K562 (cell line): ENCODE data around the gene GNB5. TPM values are rescaled to one million over a fixed set of nuclear protein-coding genes. Genes with fewer than 3 reads are reported as not detected.

Experiments
- ATAC-seq: fragments of 200-7000 bp; cut with Tn5 transposase; 3 replicates; pipeline ENCODE4 v1.9.1; 2020; ENCODE audit warnings: moderate library complexity
- BruUV-seq: library from RNA; stranded (reverse); fragments of 400-500 nt; replicated peaks from 2 replicates; lab custom pipeline; 2021; lab: Mats Ljungman, UMichigan
- CTCF ChIA-PET: fragments of 300-600 bp; formaldehyde crosslinking; extraction: SDS; loops from one replicate; lab custom pipeline; 2021; ENCODE audit warnings: low intra/inter-chr PET ratio; lab: Yijun Ruan, JAX
- POLR2A ChIA-PET: fragments of 300-600, 350-650 bp; sonication (Branson Sonifier 250); formaldehyde crosslinking; extraction: SDS; loops from one replicate; lab custom pipeline; 2021; ENCODE audit warnings: antibody characterized with exemption, inconsistent platforms; lab: Yijun Ruan, JAX
- DNase-seq, 4 experiments: peaks; one replicate each; pipeline versions ENCODE4 v3.0.0 to v3.0.0-alpha.2; 2011 to 2018; ENCODE audit warnings: low spot score in 3 of 4, mixed read lengths in 3 of 4; ENCODE audit errors: extremely low read depth in 1 of 4
- FAIRE-seq: peaks from 2 replicates; lab custom pipeline; 2011; peaks lifted over from hg19 to GRCh38; lab: Jason Lieb, UNC
- H2AFZ ChIP-seq: 2 replicates; pipeline ENCODE4 v1.6.0; 2011; ENCODE audit warnings: low read depth, low read length, control low read depth, inconsistent platforms
- H3K27ac ChIP-seq: fragments of 200-600 bp; 3 replicates; pipeline ENCODE4 v1.8.0; 2011; ENCODE audit warnings: low read depth, mild to moderate bottlenecking, control low read depth, inconsistent platforms, low read length, moderate library complexity, mixed read lengths; ENCODE audit errors: extremely low read depth
- H3K27me3 ChIP-seq, 2 experiments: fragments of 300-600 bp in 1 of 2; 2 replicates in 1 of 2; 3 replicates in 1 of 2; pipeline versions ENCODE4 v1.6.0 to v1.8.0; 2011; ENCODE audit warnings: inconsistent platforms in 2 of 2, low read length in 2 of 2, mild to moderate bottlenecking in 1 of 2, mixed read lengths in 1 of 2, moderate library complexity in 1 of 2; ENCODE audit not compliant: control insufficient read depth in 2 of 2, insufficient read depth in 2 of 2
- H3K36me3 ChIP-seq: fragments of 300-600 bp; 3 replicates; pipeline ENCODE4 v1.8.0; 2011; ENCODE audit warnings: mild to moderate bottlenecking, low read length, inconsistent platforms; ENCODE audit not compliant: control insufficient read depth, insufficient read depth
- H3K4me1 ChIP-seq, 2 experiments: fragments of 200-600 bp in 1 of 2; replicated peaks in 1 of 2; 2 replicates in 1 of 2; 3 replicates in 1 of 2; pipeline versions ENCODE4 v1.5.1 to v1.8.0; 2011; ENCODE audit warnings: inconsistent platforms in 2 of 2, low read length in 2 of 2, mild to moderate bottlenecking in 1 of 2, mixed read lengths in 1 of 2, moderate library complexity in 1 of 2; ENCODE audit not compliant: control insufficient read depth in 2 of 2, insufficient read depth in 2 of 2
- H3K4me2 ChIP-seq: 2 replicates; pipeline ENCODE4 v1.6.1; 2011; ENCODE audit warnings: low read length, control low read depth, inconsistent platforms, mixed read lengths; ENCODE audit not compliant: insufficient read depth
- H3K4me3 ChIP-seq: fragments of 200-600 bp; sonication (generic), shearing (Covaris generic); 2 replicates; pipeline ENCODE4 v1.5.1; 2016; ENCODE audit warnings: control low read depth, inconsistent platforms
- H3K79me2 ChIP-seq: fragments of 200-600 bp; 3 replicates; pipeline ENCODE4 v1.8.0; 2011; ENCODE audit warnings: low read length, inconsistent platforms; ENCODE audit not compliant: control insufficient read depth, insufficient read depth
- H3K9ac ChIP-seq, 2 experiments: 2 replicates each; pipeline versions ENCODE4 v1.6.0 to v1.6.1; 2011; ENCODE audit warnings: low read depth in 2 of 2, low read length in 2 of 2, control low read depth in 1 of 2, inconsistent platforms in 1 of 2, mild to moderate bottlenecking in 1 of 2, mixed read lengths in 1 of 2; ENCODE audit not compliant: insufficient read depth in 1 of 2
- H3K9me1 ChIP-seq: one replicate; pipeline ENCODE4 v1.6.0; 2011; ENCODE audit warnings: inconsistent platforms, mild to moderate bottlenecking, low read length, moderate library complexity; ENCODE audit not compliant: control insufficient read depth, insufficient read depth
- H3K9me3 ChIP-seq: replicated peaks from 2 replicates; pipeline ENCODE4 v1.5.1; 2011; ENCODE audit warnings: low read depth, low read length, inconsistent platforms; ENCODE audit not compliant: control insufficient read depth, insufficient read depth
- H4K20me1 ChIP-seq: replicated peaks from 2 replicates; pipeline ENCODE4 v1.6.1; 2011; ENCODE audit warnings: low read length, inconsistent platforms, mixed read lengths; ENCODE audit not compliant: control insufficient read depth, insufficient read depth
- ATF4 ChIP-seq: fragments of 450-650 bp; formaldehyde crosslinking; IDR thresholded peaks from 2 replicates; pipeline ENCODE4 v1.4.0; 2022; ENCODE audit warnings: mild to moderate bottlenecking, moderate library complexity
- CREB1 ChIP-seq, 2 experiments: sonication (generic) in 1 of 2; formaldehyde crosslinking in 1 of 2; IDR thresholded peaks; 2 replicates each; pipeline versions ENCODE4 v1.6.1 to v1.8.0; 2012 to 2022; ENCODE audit warnings: inconsistent platforms in 1 of 2, mild to moderate bottlenecking in 1 of 2, missing genetic modification reagents in 1 of 2, moderate library complexity in 1 of 2
- SPI1 ChIP-seq: IDR thresholded peaks from 2 replicates; pipeline ENCODE4 v1.6.1; 2011; ENCODE audit warnings: low read depth, low read length, control low read depth, borderline replicate concordance
- ZNF274 ChIP-seq: IDR thresholded peaks from 2 replicates; pipeline ENCODE4 v1.6.1; 2011; ENCODE audit warnings: low read depth, mild to moderate bottlenecking, low read length, moderate library complexity, borderline replicate concordance
- WGBS: fragments of 100-300 bp; shearing (Covaris generic); methylation state at CpG from one replicate; pipeline ENCODE4 v1.1.6; 2016; ENCODE audit warnings: low coverage, mixed read lengths; ENCODE audit not compliant: insufficient coverage; ENCODE audit errors: missing lambda C conversion rate; 5-methylcytosine and 5-hydroxymethylcytosine counted together
- in situ Hi-C: fragments of 300-500 bp; cut with MboI; formaldehyde crosslinking; loops from 4 replicates; pipeline ENCODE4 v1.15.0; 2018; ENCODE audit warnings: inconsistent platforms, mixed read lengths
- intact Hi-C: fragments of 100-400 bp; cut with micrococcal nuclease; formaldehyde crosslinking; loops from 2 replicates; pipeline ENCODE4 v1.14.2; 2022
- polyA plus RNA-seq, 8 experiments: library from polyadenylated mRNA; depleted of rRNA in 4 of 8; stranded (reverse) in 5 of 8; unstranded in 3 of 8; fragments of >200 nt; fragmentation: Nextera tagmentation in 2 of 8; fragmentation: Illumina TruSeq in 1 of 8; extraction: Ambion mirVana in 2 of 8; extraction: Trizol in 1 of 8; gene quantifications; 2 replicates each; pipeline versions ENCODE4 v1.2.1 to v1.2.3, GENCODE V29; 2011 to 2014; ENCODE audit warnings: inconsistent platforms in 1 of 8, missing spikeins in 1 of 8
- total RNA-seq, 7 experiments: library from RNA; depleted of rRNA in 6 of 7; stranded (reverse); fragments of >200 nt in 6 of 7; fragmentation: Illumina TruSeq in 2 of 7; extraction: Trizol in 2 of 7; gene quantifications; 2 replicates each; pipeline versions ENCODE4 v1.2.1 to v1.2.3, GENCODE V29; 2011 to 2021; ENCODE audit warnings: low replicate concordance in 1 of 7
- TF ChIP-seq, protein P1 (sequence below): fragments of 250-450 bp; sonication (Bioruptor Pico); IDR thresholded peaks from 2 replicates; pipeline ENCODE4 v1.5.0; 2021
- TF ChIP-seq, protein P2 (sequence below): IDR thresholded peaks from 2 replicates; pipeline ENCODE4 v1.6.1; 2016; ENCODE audit warnings: missing genetic modification characterization, missing compliant biosample characterization
- TF ChIP-seq, protein P3 (sequence below): fragments of 250-450 bp; sonication (Bioruptor Pico); IDR thresholded peaks from 2 replicates; pipeline ENCODE4 v1.8.0; 2021; ENCODE audit warnings: moderate library complexity, mild to moderate bottlenecking, inconsistent platforms

GNB5 gene
- total and polyA plus RNA-seq, 9 of the 15 experiments (the other 6 are each of a cell fraction or from before 2014, with no cell fraction given), result 0.11 to 2.1 (median 0.77) TPM

DNA sequence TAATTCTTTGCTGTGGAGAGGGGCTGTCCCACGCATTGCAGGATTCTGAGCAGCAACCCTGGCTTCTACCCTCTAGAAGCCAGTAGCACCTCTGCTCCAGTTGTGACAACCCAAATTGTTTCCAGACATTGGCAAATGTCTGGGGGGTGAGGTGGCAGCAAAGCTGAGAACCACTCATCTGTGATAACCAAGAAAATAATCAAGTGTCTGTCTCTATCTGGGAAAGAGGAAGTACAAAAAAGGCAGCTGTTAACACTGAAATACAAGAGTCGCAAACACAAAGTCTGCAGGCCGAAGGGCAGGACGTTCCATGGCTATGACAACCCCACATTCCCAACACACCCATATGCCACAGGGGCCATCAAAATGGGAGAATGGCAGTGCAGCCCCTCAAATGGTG is 42.2 kb upstream of the GNB5 start:
- Histone ChIP-seq H3K9me3 (no peaks in the 10 kb centered on the region), H3K27ac (no peak overlapping the region), H4K20me1 (peaks cover 4% of the 10 kb centered on the region; the same call in 1 of the 2 replicates), H3K27me3 (peaks cover 33 to 60% of the 10 kb centered on the region in 2 experiments), H3K4me2 (no peak overlapping the region), H3K4me3 (no peak overlapping the region), H3K36me3 (no peaks in the 10 kb centered on the region), H3K9ac (no peak overlapping the region), H3K9me1 (no peaks in the 10 kb centered on the region), H3K4me1 (no peaks in the 10 kb centered on the region; a peak in 2 of 5 replicates), H3K79me2 (no peaks in the 10 kb centered on the region), H2AFZ (no peak overlapping the region)
- POLR2A ChIA-PET, result interaction anchor here (0.6 to 0.8 kb wide), 3 partner anchors 12 to 408 kb away, joined by 3 read pairs; no protein-coding TSS in a partner anchor
- intact Hi-C loops (no loop called here), in situ Hi-C loops (no loop called here)
- ATAC-seq, result no peak
- 8% methylated on average over 4 of the region's 4 CpGs for WGBS
- DNase-seq, result no peak
- TF ChIP-seq CREB1 (IDR thresholded peaks at IDR 0.05) (no peak), CREB1 (CRISPR knock-in tag; IDR thresholded peaks at IDR 0.05) (no peak), SPI1 (peak; percentile 44; the same call in 1 of the 2 replicates)
- no peak for FAIRE-seq
- CTCF ChIA-PET, result no interaction called here
- BruUV-seq, result no TSS peak

DNA sequence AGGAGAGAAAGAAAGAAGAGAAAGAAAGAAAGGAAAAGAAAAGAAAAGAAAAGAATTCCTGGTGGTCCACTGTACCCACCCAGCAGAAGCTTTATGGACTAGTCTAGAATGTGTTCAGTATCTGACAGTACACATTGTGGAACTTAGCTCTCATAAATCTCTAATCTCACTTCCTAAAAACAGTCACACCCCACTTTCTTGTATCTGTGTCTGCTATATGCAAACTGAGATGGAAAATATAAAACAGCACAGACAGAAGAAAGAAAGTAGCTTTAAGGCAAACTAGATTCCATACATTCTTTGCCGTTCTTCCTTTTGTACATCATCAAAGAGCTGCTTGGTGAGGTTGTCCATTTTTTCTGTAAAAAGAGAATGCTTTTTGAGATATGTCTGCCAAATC is 41.1 kb upstream of the GNB5 start:
- no peaks in the 10 kb centered on the region for H3K36me3 ChIP-seq
- no peak for FAIRE-seq
- H3K4me1 ChIP-seq, result no peaks in the 10 kb centered on the region; a peak in 2 of 5 replicates
- no peak for DNase-seq
- no peak overlapping the region for H3K27ac ChIP-seq
- no peak overlapping the region for H2AFZ ChIP-seq
- H3K9me1 ChIP-seq, result no peaks in the 10 kb centered on the region
- H3K79me2 ChIP-seq, result no peaks in the 10 kb centered on the region
- no peak overlapping the region for H3K9ac ChIP-seq
- CTCF ChIA-PET, result no interaction called here
- H3K27me3 ChIP-seq, result peaks cover 24 to 49% of the 10 kb centered on the region in 2 experiments
- no peak overlapping the region for H3K4me2 ChIP-seq
- intact Hi-C loops, result no loop called here
- 11% methylated on average over 1 of the region's 1 CpG for WGBS
- in situ Hi-C loops, result no loop called here
- H3K4me3 ChIP-seq, result no peak overlapping the region
- BruUV-seq, result no TSS peak
- no peaks in the 10 kb centered on the region for H3K9me3 ChIP-seq
- TF ChIP-seq ATF4 (no peak), ZNF274 (no peak)
- TF ChIP-seq, protein P1, sequence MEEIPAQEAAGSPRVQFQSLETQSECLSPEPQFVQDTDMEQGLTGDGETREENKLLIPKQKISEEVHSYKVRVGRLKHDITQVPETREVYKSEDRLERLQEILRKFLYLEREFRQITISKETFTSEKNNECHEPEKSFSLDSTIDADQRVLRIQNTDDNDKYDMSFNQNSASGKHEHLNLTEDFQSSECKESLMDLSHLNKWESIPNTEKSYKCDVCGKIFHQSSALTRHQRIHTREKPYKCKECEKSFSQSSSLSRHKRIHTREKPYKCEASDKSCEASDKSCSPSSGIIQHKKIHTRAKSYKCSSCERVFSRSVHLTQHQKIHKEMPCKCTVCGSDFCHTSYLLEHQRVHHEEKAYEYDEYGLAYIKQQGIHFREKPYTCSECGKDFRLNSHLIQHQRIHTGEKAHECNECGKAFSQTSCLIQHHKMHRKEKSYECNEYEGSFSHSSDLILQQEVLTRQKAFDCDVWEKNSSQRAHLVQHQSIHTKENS (CRISPR knock-in tag), result no peak
- TF ChIP-seq, protein P2, sequence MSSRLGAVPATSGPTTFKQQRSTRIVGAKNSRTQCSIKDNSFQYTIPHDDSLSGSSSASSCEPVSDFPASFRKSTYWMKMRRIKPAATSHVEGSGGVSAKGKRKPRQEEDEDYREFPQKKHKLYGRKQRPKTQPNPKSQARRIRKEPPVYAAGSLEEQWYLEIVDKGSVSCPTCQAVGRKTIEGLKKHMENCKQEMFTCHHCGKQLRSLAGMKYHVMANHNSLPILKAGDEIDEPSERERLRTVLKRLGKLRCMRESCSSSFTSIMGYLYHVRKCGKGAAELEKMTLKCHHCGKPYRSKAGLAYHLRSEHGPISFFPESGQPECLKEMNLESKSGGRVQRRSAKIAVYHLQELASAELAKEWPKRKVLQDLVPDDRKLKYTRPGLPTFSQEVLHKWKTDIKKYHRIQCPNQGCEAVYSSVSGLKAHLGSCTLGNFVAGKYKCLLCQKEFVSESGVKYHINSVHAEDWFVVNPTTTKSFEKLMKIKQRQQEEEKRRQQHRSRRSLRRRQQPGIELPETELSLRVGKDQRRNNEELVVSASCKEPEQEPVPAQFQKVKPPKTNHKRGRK, result peak; percentile 86
- TF ChIP-seq, protein P3, sequence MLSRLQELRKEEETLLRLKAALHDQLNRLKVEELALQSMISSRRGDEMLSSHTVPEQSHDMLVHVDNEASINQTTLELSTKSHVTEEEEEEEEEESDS (CRISPR knock-in tag), result no peak
- ATAC-seq, result no peak
- peaks cover 4% of the 10 kb centered on the region; the same call in 1 of the 2 replicates for H4K20me1 ChIP-seq
- POLR2A ChIA-PET, result no interaction called here
